Psoas muscle (tissue), 8 donors: Measurements from ENCODE around the gene MBD4. TPM values are rescaled to one million over a fixed set of nuclear protein-coding genes. Genes with fewer than 3 reads are reported as not detected.

Experiments
- ATAC-seq, 4 donors: fragments of 200-7000 bp; cut with Tn5 transposase; one replicate each; pipeline ENCODE4 v1.9.1; 2020; ENCODE audit warnings: moderate library complexity in 3 of 4, mild to moderate bottlenecking in 2 of 4
- DNase-seq, 2 donors: peaks; one replicate each; pipeline ENCODE4 v3.0.0-alpha.2; 2020
- H3K27ac ChIP-seq: fragments of 200-600 bp; one replicate; pipeline ENCODE4 v1.8.0; 2022
- H3K27me3 ChIP-seq, 3 donors: fragments of 200-600 bp in 1 of 3; one replicate each; pipeline versions ENCODE4 v1.6.1 to v1.8.0; 2013 to 2022; ENCODE audit warnings: low read length in 2 of 3, mild to moderate bottlenecking in 2 of 3, moderate library complexity in 1 of 3; ENCODE audit not compliant: insufficient read depth in 3 of 3
- H3K36me3 ChIP-seq, 2 donors: fragments of 200-600 bp in 1 of 2; one replicate each; pipeline versions ENCODE4 v1.6.1 to v1.8.0; 2013 to 2022; ENCODE audit warnings: low read depth in 1 of 2, mild to moderate bottlenecking in 1 of 2, moderate library complexity in 1 of 2; ENCODE audit not compliant: insufficient read depth in 1 of 2
- H3K4me1 ChIP-seq: fragments of 200-600 bp; one replicate; pipeline ENCODE4 v1.8.0; 2022
- H3K4me3 ChIP-seq: fragments of 200-600 bp; one replicate; pipeline ENCODE4 v1.8.0; 2022; ENCODE audit warnings: mild to moderate bottlenecking
- H3K9me3 ChIP-seq: fragments of 200-600 bp; one replicate; pipeline ENCODE4 v1.8.0; 2022
- WGBS, 3 donors: extraction: QIAGEN DNeasy Blood & Tissue Kit; methylation state at CpG; one replicate each; pipeline versions ENCODE4 v1.1.6 to v1.1.7; 2013; 5-methylcytosine and 5-hydroxymethylcytosine counted together
- intact Hi-C, 2 donors: fragments of 100-400 bp; cut with DNase I; formaldehyde crosslinking; loops; one replicate each; pipeline versions ENCODE4 v1.11.0 to v1.14.2; 2022
- polyA plus RNA-seq, 3 donors: library from polyadenylated mRNA; stranded (reverse); fragments of 200-250 nt; gene quantifications; one replicate each; pipeline ENCODE4 v1.2.3, GENCODE V29; 2013
- total RNA-seq, 4 donors: library from RNA; stranded (reverse); fragmentation: NEBNext Ultra II Directional in 2 of 4; extraction: Animal tissue kit (Norgen Biotek cat#: 25700) in 2 of 4; gene quantifications; one replicate each; pipeline versions ENCODE4 v1.2.1 to v1.2.4, GENCODE V29; 2021 to 2023
- TF ChIP-seq, protein P1 (sequence below): fragments of 200-600 bp; IDR thresholded peaks from one replicate; pipeline ENCODE4 v1.8.0; 2022; ENCODE audit warnings: antibody characterized with exemption
- donor health status: healthy with polysubstance abuse.
- donor health status: DM: no; HTN: no; CAD: no; lungs with moderate emphysema.
- donor health status: Bipolar disorder and iron deficiency.
- donor health status: healthy.
- donor health status: DM: yes; HTN: yes; CAD: no.
- donor health status: DM: no; HTN: no; CAD: no.
- donor health status: DM: no; HTN: no; CAD: no.
- donor health status: DM: yes; HTN: yes; CAD: no.

MBD4 gene
- total and polyA plus RNA-seq, 7 donors = 16.0 to 30.4 (median 19.1) TPM

DNA sequence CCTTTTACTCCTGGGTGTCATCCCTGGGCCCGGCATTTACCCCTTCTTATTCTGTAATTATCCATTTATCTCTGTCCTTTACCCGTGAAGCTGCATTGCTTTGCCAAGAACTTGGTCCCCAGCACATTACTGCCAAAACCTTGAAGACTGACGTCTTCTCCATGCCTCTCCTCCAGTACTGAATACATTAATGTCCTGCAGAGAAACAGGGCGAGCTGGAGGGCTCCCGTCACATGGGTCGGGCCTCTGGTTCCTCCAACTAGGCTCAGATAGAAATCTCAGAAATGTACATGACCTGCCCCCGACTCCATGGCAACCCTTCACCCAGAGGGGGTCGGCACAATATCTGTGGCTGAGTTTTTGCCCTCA is 11.8 kb downstream of the MBD4 start:
- Histone ChIP-seq H3K27ac (no peak overlapping the region), H3K27me3 (no peaks in the 10 kb centered on the region), H3K4me3 (peak overlapping the region; percentile 73), H3K36me3 (peaks cover 0 to 34% of the 10 kb centered on the region in 2 donors), H3K9me3 (no peaks in the 10 kb centered on the region), H3K4me1 (peaks cover 6% of the 10 kb centered on the region)
- ATAC-seq (peak in 2 of 4 donors; percentile 5 to 6), DNase-seq (no peak)
- 8 to 14% (median 10%) methylated on average over 8 of the region's 8 CpGs for WGBS, 3 donors
- TF ChIP-seq, protein P1, sequence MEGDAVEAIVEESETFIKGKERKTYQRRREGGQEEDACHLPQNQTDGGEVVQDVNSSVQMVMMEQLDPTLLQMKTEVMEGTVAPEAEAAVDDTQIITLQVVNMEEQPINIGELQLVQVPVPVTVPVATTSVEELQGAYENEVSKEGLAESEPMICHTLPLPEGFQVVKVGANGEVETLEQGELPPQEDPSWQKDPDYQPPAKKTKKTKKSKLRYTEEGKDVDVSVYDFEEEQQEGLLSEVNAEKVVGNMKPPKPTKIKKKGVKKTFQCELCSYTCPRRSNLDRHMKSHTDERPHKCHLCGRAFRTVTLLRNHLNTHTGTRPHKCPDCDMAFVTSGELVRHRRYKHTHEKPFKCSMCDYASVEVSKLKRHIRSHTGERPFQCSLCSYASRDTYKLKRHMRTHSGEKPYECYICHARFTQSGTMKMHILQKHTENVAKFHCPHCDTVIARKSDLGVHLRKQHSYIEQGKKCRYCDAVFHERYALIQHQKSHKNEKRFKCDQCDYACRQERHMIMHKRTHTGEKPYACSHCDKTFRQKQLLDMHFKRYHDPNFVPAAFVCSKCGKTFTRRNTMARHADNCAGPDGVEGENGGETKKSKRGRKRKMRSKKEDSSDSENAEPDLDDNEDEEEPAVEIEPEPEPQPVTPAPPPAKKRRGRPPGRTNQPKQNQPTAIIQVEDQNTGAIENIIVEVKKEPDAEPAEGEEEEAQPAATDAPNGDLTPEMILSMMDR = no peak
- intact Hi-C loops = no loop called here

DNA sequence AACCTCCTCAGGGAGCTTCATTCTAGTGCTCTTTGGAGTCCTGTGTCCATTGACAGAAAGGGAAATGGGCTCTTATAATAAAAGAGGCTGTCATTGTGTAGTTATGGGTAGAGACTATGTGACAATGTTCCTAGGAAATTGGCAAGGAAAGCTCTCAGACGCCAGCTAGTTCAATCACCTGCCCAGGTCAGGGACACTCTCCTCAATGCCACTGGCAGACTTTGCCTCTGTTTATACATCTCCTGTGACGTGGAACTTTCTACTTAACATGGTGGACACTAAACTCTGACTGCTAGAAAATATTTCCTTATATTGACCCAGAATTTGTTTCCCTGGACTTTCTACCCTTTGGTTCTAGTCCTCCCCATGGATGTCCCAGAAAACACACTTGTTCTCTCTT is 14.1 kb downstream of the MBD4 start:
- ATAC-seq (no peak), DNase-seq (no peak)
- no peak overlapping the region for H3K27ac ChIP-seq
- no peak overlapping the region for H3K4me3 ChIP-seq
- TF ChIP-seq, protein P1 = no peak
- intact Hi-C loops = no loop called here
- 74 to 81% (median 78%) methylated on average over 2 of the region's 2 CpGs for WGBS, 3 donors
- H3K9me3 ChIP-seq = no peaks in the 10 kb centered on the region
- peaks cover 0 to 10% of the 10 kb centered on the region in 2 donors for H3K36me3 ChIP-seq
- peaks cover 6% of the 10 kb centered on the region for H3K4me1 ChIP-seq
- no peaks in the 10 kb centered on the region for H3K27me3 ChIP-seq

DNA sequence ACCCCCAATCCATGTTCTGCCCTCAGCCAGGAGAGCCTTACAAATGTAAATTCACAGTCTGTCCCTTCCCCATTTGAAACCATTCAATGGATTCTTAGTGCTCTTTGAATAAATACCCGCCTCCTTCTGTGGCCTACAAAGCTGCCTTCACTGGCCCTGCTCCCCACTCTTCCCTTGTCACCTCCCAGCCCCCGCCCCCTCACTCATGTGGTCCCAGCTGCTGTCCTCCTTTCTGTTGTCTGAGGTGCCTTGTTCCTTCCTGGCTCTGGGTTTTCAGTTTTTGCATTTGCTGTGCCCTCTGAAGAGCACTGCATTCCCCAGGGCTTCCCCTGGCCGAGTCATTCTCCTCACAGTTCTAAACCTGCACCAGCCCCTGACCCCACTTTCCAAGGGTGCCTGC is 14.5 kb downstream of the MBD4 start:
- WGBS, 3 donors = 71 to 76% (median 75%) methylated on average over 3 of the region's 3 CpGs
- Histone ChIP-seq H3K4me1 (peaks cover 6% of the 10 kb centered on the region), H3K4me3 (no peak overlapping the region), H3K27ac (no peak overlapping the region), H3K36me3 (peaks cover 0 to 6% of the 10 kb centered on the region in 2 donors), H3K9me3 (no peaks in the 10 kb centered on the region), H3K27me3 (no peaks in the 10 kb centered on the region)
- ATAC-seq (no peak), DNase-seq (no peak)
- TF ChIP-seq, protein P1 = no peak
- intact Hi-C loops = no loop called here

DNA sequence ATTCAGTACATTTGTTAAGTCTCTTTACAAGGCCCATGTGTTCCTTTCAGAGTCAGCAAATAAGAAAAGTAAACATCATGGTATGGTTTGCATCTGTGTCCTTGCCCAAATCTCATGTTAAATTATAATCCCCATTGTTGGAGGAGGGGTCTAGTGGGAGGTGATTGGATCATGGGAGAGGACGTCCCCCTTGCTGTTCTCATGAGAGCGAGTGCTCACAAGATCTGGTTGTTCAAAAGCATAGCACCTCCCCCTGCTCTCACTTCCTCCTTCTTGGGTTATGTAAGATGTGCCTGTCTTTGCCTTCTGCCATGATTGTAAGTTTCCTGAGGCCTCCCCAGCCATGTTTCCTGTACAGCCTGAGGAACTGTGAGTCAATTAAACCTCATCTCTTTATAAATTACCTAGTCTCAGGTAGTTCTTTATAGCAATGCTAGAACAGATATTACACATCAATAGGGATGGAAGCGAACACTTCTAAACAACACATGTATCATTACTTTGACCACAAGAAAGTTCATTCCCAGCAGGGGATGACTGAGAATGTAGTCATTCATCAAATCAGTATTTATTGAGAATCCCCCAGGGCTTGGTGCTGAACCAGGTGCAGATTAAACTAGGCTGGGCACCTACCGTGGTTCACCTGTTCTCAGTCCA is 15.4 kb downstream of the MBD4 start:
- Histone ChIP-seq H3K4me3 (no peak overlapping the region), H3K27ac (no peak overlapping the region), H3K9me3 (no peaks in the 10 kb centered on the region), H3K27me3 (no peaks in the 10 kb centered on the region), H3K36me3 (no peaks in the 10 kb centered on the region), H3K4me1 (peaks cover 6% of the 10 kb centered on the region)
- TF ChIP-seq, protein P1 = no peak
- no peak for DNase-seq
- intact Hi-C loops = no loop called here
- ATAC-seq = no peak
- 76 to 80% (median 78%) methylated on average over 4 of the region's 4 CpGs for WGBS, 3 donors

DNA sequence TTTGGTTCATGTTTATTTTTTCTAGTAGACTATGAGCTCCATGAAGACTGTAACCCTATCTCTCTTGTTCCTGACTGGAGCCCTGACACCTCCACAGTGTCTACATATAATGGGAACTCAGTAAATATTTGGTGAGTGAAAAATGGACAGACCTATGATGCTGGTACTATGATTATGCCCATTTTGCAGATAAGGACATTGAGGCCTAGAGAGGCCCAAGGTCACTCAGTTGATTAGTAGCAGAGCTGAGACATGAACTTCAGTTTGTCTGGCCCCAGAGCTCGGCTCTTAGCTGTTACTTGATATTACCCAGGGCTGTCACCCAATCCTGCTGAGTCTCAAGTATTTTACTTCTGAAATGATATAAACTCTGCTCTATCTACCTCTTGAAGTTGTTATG is 16.9 kb downstream of the MBD4 start:
- Histone ChIP-seq H3K9me3 (no peaks in the 10 kb centered on the region), H3K27ac (no peak overlapping the region), H3K4me1 (no peaks in the 10 kb centered on the region), H3K4me3 (no peak overlapping the region), H3K27me3 (no peaks in the 10 kb centered on the region), H3K36me3 (no peaks in the 10 kb centered on the region)
- DNase-seq (no peak), ATAC-seq (no peak)
- TF ChIP-seq, protein P1 = no peak
- intact Hi-C loops = no loop called here
- WGBS, 3 donors = 69 to 83% (median 70%) methylated on average over 1 of the region's 1 CpG
